ENCODE data around the gene CFAP43. TPM values are rescaled to one million over a fixed set of nuclear protein-coding genes. Genes with fewer than 3 reads are reported as not detected.

The CFAP43 gene
- polyA plus RNA-seq (2012; ENCODE audit: low read depth, missing spikeins) = 0.05 TPM

GRCh38 chr10:104231784-104232612, at the start of gene CFAP43:
TSS of gene CFAP43 (minus strand) at chr10:104232364. CDS start at chr10:104232246, 118 bp downstream.
- FAIRE-seq = peak; percentile 100
- TF ChIP-seq TAF1 (IDR thresholded peaks at IDR 0.05; ENCODE audit: low read depth, low read length) (no peak), POU2F2 (IDR thresholded peaks at IDR 0.05; ENCODE audit: low read depth, low read length) (no peak), SPI1 (IDR thresholded peaks at IDR 0.05; ENCODE audit: low read depth, low read length) (no peak), POLR2A (IDR thresholded peaks at IDR 0.05; ENCODE audit: low read depth, low read length) (no peak), POLR2AphosphoS5 (IDR thresholded peaks at IDR 0.05; ENCODE audit: low read depth, low read length) (no peak), PAX5 (IDR thresholded peaks at IDR 0.05; ENCODE audit: insufficient read depth, low read length, severe bottlenecking) (no peak)
- peak; percentile 98 for DNase-seq (ENCODE audit: insufficient read length, low spot score)

GRCh38 chr10:104281694-104282093, 49.5 kb upstream of the CFAP43 start:
- DNase-seq (ENCODE audit: insufficient read length, low spot score) = no peak
- TF ChIP-seq PAX5 (IDR thresholded peaks at IDR 0.05; ENCODE audit: insufficient read depth, low read length, severe bottlenecking) (no peak), POLR2A (IDR thresholded peaks at IDR 0.05; ENCODE audit: low read depth, low read length) (no peak), SPI1 (IDR thresholded peaks at IDR 0.05; ENCODE audit: low read depth, low read length) (no peak), POLR2AphosphoS5 (IDR thresholded peaks at IDR 0.05; ENCODE audit: low read depth, low read length) (no peak), POU2F2 (IDR thresholded peaks at IDR 0.05; ENCODE audit: low read depth, low read length) (no peak), TAF1 (IDR thresholded peaks at IDR 0.05; ENCODE audit: low read depth, low read length) (no peak)
- no peak for FAIRE-seq

- no peak for DNase-seq (ENCODE audit: insufficient read length, low spot score)
Measured at GRCh38 chr10:104279550-104280259, 47.5 kb upstream of the CFAP43 start.

GRCh38 chr10:104277785-104278184, 45.6 kb upstream of the CFAP43 start:
- TF ChIP-seq TAF1 (IDR thresholded peaks at IDR 0.05; ENCODE audit: low read depth, low read length) = no peak
- no peak for TF ChIP-seq PAX5 (IDR thresholded peaks at IDR 0.05; ENCODE audit: insufficient read depth, low read length, severe bottlenecking)
- no peak for TF ChIP-seq POLR2AphosphoS5 (IDR thresholded peaks at IDR 0.05; ENCODE audit: low read depth, low read length)
- no peak for TF ChIP-seq POU2F2 (IDR thresholded peaks at IDR 0.05; ENCODE audit: low read depth, low read length)
- DNase-seq (ENCODE audit: insufficient read length, low spot score) = no peak
- no peak for FAIRE-seq

More at GRCh38 chr10:104279550-104280259, 47.5 kb upstream of the CFAP43 start:
- no peak for FAIRE-seq
- TF ChIP-seq POU2F2 (IDR thresholded peaks at IDR 0.05; ENCODE audit: low read depth, low read length) (no peak), POLR2A (IDR thresholded peaks at IDR 0.05; ENCODE audit: low read depth, low read length) (no peak), POLR2AphosphoS5 (IDR thresholded peaks at IDR 0.05; ENCODE audit: low read depth, low read length) (no peak), PAX5 (IDR thresholded peaks at IDR 0.05; ENCODE audit: insufficient read depth, low read length, severe bottlenecking) (no peak), TAF1 (IDR thresholded peaks at IDR 0.05; ENCODE audit: low read depth, low read length) (no peak), SPI1 (IDR thresholded peaks at IDR 0.05; ENCODE audit: low read depth, low read length) (no peak)

GRCh38 chr10:104276192-104276591, 44.0 kb upstream of the CFAP43 start:
- FAIRE-seq (no peak), DNase-seq (ENCODE audit: insufficient read length, low spot score) (no peak)
- no peak for TF ChIP-seq SPI1 (IDR thresholded peaks at IDR 0.05; ENCODE audit: low read depth, low read length)
- no peak for TF ChIP-seq POLR2AphosphoS5 (IDR thresholded peaks at IDR 0.05; ENCODE audit: low read depth, low read length)
- TF ChIP-seq PAX5 (IDR thresholded peaks at IDR 0.05; ENCODE audit: insufficient read depth, low read length, severe bottlenecking) = no peak
- no peak for TF ChIP-seq POLR2A (IDR thresholded peaks at IDR 0.05; ENCODE audit: low read depth, low read length)
- TF ChIP-seq POU2F2 (IDR thresholded peaks at IDR 0.05; ENCODE audit: low read depth, low read length) = no peak
- no peak for TF ChIP-seq TAF1 (IDR thresholded peaks at IDR 0.05; ENCODE audit: low read depth, low read length)

GRCh38 chr10:104274762-104275721, 42.9 kb upstream of the CFAP43 start:
- peak; percentile 72 for FAIRE-seq

GRCh38 chr10:104273899-104274575, 41.9 kb upstream of the CFAP43 start:
- DNase-seq (ENCODE audit: insufficient read length, low spot score) (no peak), FAIRE-seq (no peak)
- no peak for TF ChIP-seq POLR2AphosphoS5 (IDR thresholded peaks at IDR 0.05; ENCODE audit: low read depth, low read length)
- TF ChIP-seq PAX5 (IDR thresholded peaks at IDR 0.05; ENCODE audit: insufficient read depth, low read length, severe bottlenecking) = no peak
- no peak for TF ChIP-seq POLR2A (IDR thresholded peaks at IDR 0.05; ENCODE audit: low read depth, low read length)
- no peak for TF ChIP-seq TAF1 (IDR thresholded peaks at IDR 0.05; ENCODE audit: low read depth, low read length)
- no peak for TF ChIP-seq SPI1 (IDR thresholded peaks at IDR 0.05; ENCODE audit: low read depth, low read length)
- no peak for TF ChIP-seq POU2F2 (IDR thresholded peaks at IDR 0.05; ENCODE audit: low read depth, low read length)

More at GRCh38 chr10:104274762-104275721, 42.9 kb upstream of the CFAP43 start:
- TF ChIP-seq POU2F2 (IDR thresholded peaks at IDR 0.05; ENCODE audit: low read depth, low read length) (no peak), SPI1 (IDR thresholded peaks at IDR 0.05; ENCODE audit: low read depth, low read length) (no peak), POLR2A (IDR thresholded peaks at IDR 0.05; ENCODE audit: low read depth, low read length) (no peak), PAX5 (IDR thresholded peaks at IDR 0.05; ENCODE audit: insufficient read depth, low read length, severe bottlenecking) (no peak), POLR2AphosphoS5 (IDR thresholded peaks at IDR 0.05; ENCODE audit: low read depth, low read length) (no peak), TAF1 (IDR thresholded peaks at IDR 0.05; ENCODE audit: low read depth, low read length) (no peak)
- DNase-seq (ENCODE audit: insufficient read length, low spot score) = peak; percentile 60

GRCh38 chr10:104273286-104273685, 41.1 kb upstream of the CFAP43 start:
- no peak for TF ChIP-seq TAF1 (IDR thresholded peaks at IDR 0.05; ENCODE audit: low read depth, low read length)
- TF ChIP-seq POU2F2 (IDR thresholded peaks at IDR 0.05; ENCODE audit: low read depth, low read length) = no peak
- TF ChIP-seq POLR2AphosphoS5 (IDR thresholded peaks at IDR 0.05; ENCODE audit: low read depth, low read length) = no peak
- no peak for TF ChIP-seq POLR2A (IDR thresholded peaks at IDR 0.05; ENCODE audit: low read depth, low read length)
- no peak for TF ChIP-seq SPI1 (IDR thresholded peaks at IDR 0.05; ENCODE audit: low read depth, low read length)
- TF ChIP-seq PAX5 (IDR thresholded peaks at IDR 0.05; ENCODE audit: insufficient read depth, low read length, severe bottlenecking) = no peak
- FAIRE-seq = no peak
- no peak for DNase-seq (ENCODE audit: insufficient read length, low spot score)
